ENCODE data around the gene ANKRD13C.

DNA sequence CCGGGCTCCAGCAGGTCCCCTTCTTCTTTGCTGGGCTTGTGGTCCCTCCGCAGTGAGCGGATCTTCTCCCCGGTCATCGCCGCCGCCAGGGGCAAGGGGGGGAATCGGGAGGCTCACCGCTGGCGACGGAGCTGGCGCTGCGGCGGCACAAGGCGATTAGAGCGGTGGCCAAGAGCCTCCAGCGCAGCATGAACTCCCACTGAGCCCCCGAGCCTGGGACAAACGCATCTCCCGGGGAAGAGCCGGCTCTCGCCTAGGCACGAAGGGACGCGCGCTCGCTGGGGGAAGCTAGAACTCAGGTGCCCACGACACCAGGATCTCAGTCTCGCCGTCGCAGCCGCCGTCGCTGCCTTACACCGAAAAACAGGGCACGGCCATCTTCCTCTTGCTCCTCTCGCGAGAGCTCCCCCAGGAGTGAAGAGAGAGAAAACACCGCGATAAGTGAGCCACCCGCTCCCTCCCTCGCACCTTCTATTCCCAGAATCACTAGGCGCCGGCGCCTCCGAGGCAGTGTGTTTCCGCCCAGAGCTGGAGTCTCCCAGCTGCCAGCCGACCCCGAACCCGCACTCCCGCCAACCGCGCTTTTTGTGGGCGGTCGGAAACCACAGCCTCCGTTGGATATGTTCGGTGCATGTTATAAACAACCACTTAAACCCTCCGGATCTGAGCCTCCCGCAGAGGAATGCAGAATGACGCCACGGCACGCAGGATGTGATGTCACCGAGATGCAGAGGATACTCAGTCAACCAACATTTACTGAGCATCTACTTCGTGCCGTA, at the start of gene ANKRD13C:
- TF ChIP-seq, protein P1, sequence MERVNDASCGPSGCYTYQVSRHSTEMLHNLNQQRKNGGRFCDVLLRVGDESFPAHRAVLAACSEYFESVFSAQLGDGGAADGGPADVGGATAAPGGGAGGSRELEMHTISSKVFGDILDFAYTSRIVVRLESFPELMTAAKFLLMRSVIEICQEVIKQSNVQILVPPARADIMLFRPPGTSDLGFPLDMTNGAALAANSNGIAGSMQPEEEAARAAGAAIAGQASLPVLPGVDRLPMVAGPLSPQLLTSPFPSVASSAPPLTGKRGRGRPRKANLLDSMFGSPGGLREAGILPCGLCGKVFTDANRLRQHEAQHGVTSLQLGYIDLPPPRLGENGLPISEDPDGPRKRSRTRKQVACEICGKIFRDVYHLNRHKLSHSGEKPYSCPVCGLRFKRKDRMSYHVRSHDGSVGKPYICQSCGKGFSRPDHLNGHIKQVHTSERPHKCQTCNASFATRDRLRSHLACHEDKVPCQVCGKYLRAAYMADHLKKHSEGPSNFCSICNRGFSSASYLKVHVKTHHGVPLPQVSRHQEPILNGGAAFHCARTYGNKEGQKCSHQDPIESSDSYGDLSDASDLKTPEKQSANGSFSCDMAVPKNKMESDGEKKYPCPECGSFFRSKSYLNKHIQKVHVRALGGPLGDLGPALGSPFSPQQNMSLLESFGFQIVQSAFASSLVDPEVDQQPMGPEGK (CRISPR knock-in tag; IDR thresholded peaks at IDR 0.05; ENCODE audit: borderline replicate concordance), result no peak
- no peak for TF ChIP-seq ISL1 (CRISPR knock-in tag; IDR thresholded peaks at IDR 0.05)
- TF ChIP-seq ZNF565 (CRISPR knock-in tag; conservative IDR thresholded peaks at IDR 0.05; ENCODE audit: low read depth), result no peak
- peak; percentile 71; the same call in 1 of the 2 replicates for TF ChIP-seq ZFP3 (CRISPR knock-in tag; IDR thresholded peaks at IDR 0.05)
- no peak for TF ChIP-seq ZFP30 (CRISPR knock-in tag; IDR thresholded peaks at IDR 0.05)
- TF ChIP-seq TOX (CRISPR knock-in tag; IDR thresholded peaks at IDR 0.05; ENCODE audit: borderline replicate concordance), result no peak
- peak; percentile 55; the same call in 1 of the 2 replicates for TF ChIP-seq CSDC2 (CRISPR knock-in tag; IDR thresholded peaks at IDR 0.05)
- no peak for TF ChIP-seq ZNF70 (CRISPR knock-in tag; IDR thresholded peaks at IDR 0.05)
- TF ChIP-seq OSR1 (CRISPR knock-in tag; IDR thresholded peaks at IDR 0.05), result no peak
- TF ChIP-seq RARB (CRISPR knock-in tag; IDR thresholded peaks at IDR 0.05), result 0 out of 2 replicates have a peak, but pooled peaks have one; percentile 27

All from SK-N-SH treated with all-trans-retinoic acid at 6 μM for 48 hours (cell line).